HepG2 (cell line): Measurements from ENCODE around the gene BAZ1A. TPM values are rescaled to one million over a fixed set of nuclear protein-coding genes. Genes with fewer than 3 reads are reported as not detected.
A peak's percentile ranks its signal among the peaks of the same experiment; 100 is the strongest.

ENCODE experiments used
- ATRX ChIP-seq: sonication (generic); formaldehyde crosslinking; IDR thresholded peaks from 2 replicates; pipeline ENCODE4 v1.4.0; 2020; ENCODE audit warnings: missing genetic modification reagents, borderline replicate concordance
- CBFB ChIP-seq: sonication (generic); formaldehyde crosslinking; IDR thresholded peaks from 2 replicates; pipeline ENCODE4 v1.4.0; 2020; ENCODE audit warnings: missing genetic modification reagents
- IRF1 ChIP-seq: sonication (generic); formaldehyde crosslinking; IDR thresholded peaks from 2 replicates; pipeline ENCODE4 v1.4.0; 2020; ENCODE audit warnings: low read depth, mild to moderate bottlenecking, missing genetic modification reagents
- KAT7 ChIP-seq: IDR thresholded peaks from 2 replicates; pipeline ENCODE4 v1.6.1; 2018; ENCODE audit warnings: borderline replicate concordance, missing compliant biosample characterization
- KIAA2018 ChIP-seq: sonication (generic); formaldehyde crosslinking; IDR thresholded peaks from 2 replicates; pipeline ENCODE4 v1.5.0; 2020; ENCODE audit warnings: mild to moderate bottlenecking, missing genetic modification reagents, borderline replicate concordance
- RARA ChIP-seq: IDR thresholded peaks from 2 replicates; pipeline ENCODE4 v1.6.1; 2016; ENCODE audit warnings: missing genetic modification reagents, missing compliant biosample characterization
- SIX1 ChIP-seq: sonication (generic); formaldehyde crosslinking; IDR thresholded peaks from 2 replicates; pipeline ENCODE4 v1.4.0; 2020; ENCODE audit warnings: missing genetic modification reagents, borderline replicate concordance
- SKIL ChIP-seq: sonication (generic); formaldehyde crosslinking; IDR thresholded peaks from 2 replicates; pipeline ENCODE4 v1.8.0; 2022; ENCODE audit warnings: missing genetic modification reagents, mild to moderate bottlenecking, moderate library complexity, borderline replicate concordance
- TFDP1 ChIP-seq: IDR thresholded peaks from 2 replicates; pipeline ENCODE4 v1.6.1; 2016; ENCODE audit warnings: missing compliant biosample characterization, missing genetic modification reagents, borderline replicate concordance
- THAP9 ChIP-seq: sonication (generic); formaldehyde crosslinking; IDR thresholded peaks from 2 replicates; pipeline ENCODE4; 2020; ENCODE audit warnings: missing genetic modification reagents, mild to moderate bottlenecking, borderline replicate concordance
- U2AF1 ChIP-seq: fragments of 200-400 bp; formaldehyde crosslinking; optimal IDR thresholded peaks from 2 replicates; pipeline ENCODE3; 2017; ENCODE audit warnings: mild to moderate bottlenecking, low read depth, low read length
- ZNF329 ChIP-seq: sonication (generic); formaldehyde crosslinking; IDR thresholded peaks from 2 replicates; pipeline ENCODE4 v1.9.0; 2021; ENCODE audit warnings: low read depth, mild to moderate bottlenecking, missing genetic modification reagents
- ZNF383 ChIP-seq: sonication (generic); formaldehyde crosslinking; IDR thresholded peaks from 2 replicates; pipeline ENCODE4 v1.4.0; 2020; ENCODE audit warnings: missing genetic modification reagents, mild to moderate bottlenecking, borderline replicate concordance
- polyA plus RNA-seq, 8 experiments: library from polyadenylated mRNA; depleted of rRNA in 3 of 8; stranded (reverse) in 7 of 8; unstranded in 1 of 8; fragments of >200 nt; fragmentation: Illumina TruSeq in 4 of 8; extraction: Trizol in 4 of 8; gene quantifications; 2 replicates each; pipeline versions ENCODE4 v1.2.1 to v1.2.3, GENCODE V29; 2011 to 2016; ENCODE audit warnings: low read depth in 4 of 8, missing spikeins in 1 of 8, mixed read lengths in 1 of 8; ENCODE audit not compliant: insufficient read depth in 1 of 8
- total RNA-seq, 5 experiments: library from RNA; depleted of rRNA; stranded (reverse); fragments of >200 nt; fragmentation: Illumina TruSeq; extraction: Trizol; gene quantifications; 2 replicates each; pipeline ENCODE4 v1.2.3, GENCODE V29; 2016; ENCODE audit warnings: low read depth in 1 of 5

Gene BAZ1A
- total and polyA plus RNA-seq, 2 of the 13 experiments (the other 11 are each of a cell fraction or from before 2014, with no cell fraction given): 20.9 to 56.8 TPM

GRCh38 chr14:34837801-34838322 lies 37.3 kb downstream of the BAZ1A start (continued):
- TF ChIP-seq TFDP1 (no peak), SKIL (CRISPR knock-in tag) (no peak), ZNF329 (CRISPR knock-in tag) (no peak), KIAA2018 (CRISPR knock-in tag) (no peak), ATRX (CRISPR knock-in tag) (no peak), IRF1 (CRISPR knock-in tag) (no peak), U2AF1 (no peak), KAT7 (CRISPR knock-in tag) (no peak), CBFB (CRISPR knock-in tag) (no peak), RARA (CRISPR knock-in tag) (peak; percentile 61), THAP9 (CRISPR knock-in tag) (no peak), SIX1 (CRISPR knock-in tag) (peak; percentile 45; the same call in 1 of the 2 replicates), ZNF383 (CRISPR knock-in tag) (no peak)
